Measurements from ENCODE around the gene AARS1. TPM values are rescaled to one million over a fixed set of nuclear protein-coding genes. Genes with fewer than 3 reads are reported as not detected.
"Not testable (repeated sequence)": the region's sequence is repeated elsewhere in the genome, so short reads cannot be mapped to it uniquely, and the experiment has no call there.

AARS1 gene
- polyA plus RNA-seq, 2 donors = 12.9 to 27.8 TPM

DNA sequence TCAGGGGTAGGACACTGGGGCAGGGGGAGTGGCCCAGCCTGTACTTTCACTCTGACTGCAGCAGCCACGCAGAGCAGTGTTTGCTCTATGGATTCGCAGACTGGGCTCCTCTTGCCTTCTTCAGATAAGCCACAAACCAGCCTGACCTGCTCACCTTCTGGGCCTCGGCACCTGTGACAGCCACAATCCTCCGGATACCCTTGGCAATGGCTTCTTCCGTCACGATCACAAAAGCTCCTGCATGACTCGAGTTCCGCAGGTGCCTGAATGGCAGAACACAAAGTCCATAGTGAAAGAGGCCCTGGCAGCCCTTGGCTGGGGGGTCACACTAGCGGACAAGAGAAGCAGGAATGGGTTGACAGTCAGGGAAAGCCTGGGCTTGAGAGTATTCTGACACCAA lies 33.7 kb downstream of the AARS1 start:
- H3K9me3 ChIP-seq (ENCODE audit: control insufficient read depth in 2 of 2, insufficient read depth in 1 of 2, low read depth in 1 of 2, low read length in 1 of 2) = no peaks in the 10 kb centered on the region
- no peak overlapping the region for H3K27ac ChIP-seq (ENCODE audit: low read depth in 2 of 2, low read length in 1 of 2)
- H3K4me3 ChIP-seq (ENCODE audit: low read depth in 1 of 2, low read length in 2 of 2) = no peak overlapping the region
- peaks cover 22 to 66% of the 10 kb centered on the region in 2 donors for H3K36me3 ChIP-seq (ENCODE audit: control insufficient read depth in 2 of 2, insufficient read depth in 2 of 2, low read length in 1 of 2)
- WGBS, 2 donors = 87 to 88% methylated on average over 9 of the region's 9 CpGs
- H3K27me3 ChIP-seq (ENCODE audit: control insufficient read depth in 1 of 2, insufficient read depth in 2 of 2, low read length in 2 of 2) = no peaks in the 10 kb centered on the region
- H3K4me1 ChIP-seq (ENCODE audit: control insufficient read depth in 2 of 2, insufficient read depth in 2 of 2, low read length in 1 of 2) = no peaks in the 10 kb centered on the region

DNA sequence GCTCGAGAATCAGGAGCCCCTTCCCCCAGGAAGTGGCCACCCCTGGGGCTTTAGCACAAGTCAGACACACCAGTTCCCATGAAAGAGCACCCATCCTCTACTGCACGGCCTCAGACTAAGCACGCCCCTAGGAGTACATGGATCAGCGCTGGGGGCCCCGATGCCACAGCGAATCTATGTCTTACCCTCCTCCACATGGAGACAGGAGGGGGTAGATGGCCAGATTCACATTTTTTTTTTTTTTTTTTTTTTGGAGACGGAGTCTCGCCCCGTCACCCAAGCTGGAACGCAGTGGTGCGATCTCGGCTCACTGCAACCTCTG lies 34.4 kb downstream of the AARS1 start:
- WGBS, 2 donors = 94 to 99% methylated on average over 7 to 12 of the region's 12 CpGs
- Histone ChIP-seq H3K36me3 (ENCODE audit: control insufficient read depth in 2 of 2, insufficient read depth in 2 of 2, low read length in 1 of 2) (peaks cover 17 to 60% of the 10 kb centered on the region in 2 donors), H3K9me3 (ENCODE audit: control insufficient read depth in 2 of 2, insufficient read depth in 1 of 2, low read depth in 1 of 2, low read length in 1 of 2) (no peaks in the 10 kb centered on the region), H3K27me3 (ENCODE audit: control insufficient read depth in 1 of 2, insufficient read depth in 2 of 2, low read length in 2 of 2) (no peaks in the 10 kb centered on the region), H3K4me1 (ENCODE audit: control insufficient read depth in 2 of 2, insufficient read depth in 2 of 2, low read length in 1 of 2) (no peaks in the 10 kb centered on the region), H3K4me3 (ENCODE audit: low read depth in 1 of 2, low read length in 2 of 2) (no peak overlapping the region), H3K27ac (ENCODE audit: low read depth in 2 of 2, low read length in 1 of 2) (no peak overlapping the region)

DNA sequence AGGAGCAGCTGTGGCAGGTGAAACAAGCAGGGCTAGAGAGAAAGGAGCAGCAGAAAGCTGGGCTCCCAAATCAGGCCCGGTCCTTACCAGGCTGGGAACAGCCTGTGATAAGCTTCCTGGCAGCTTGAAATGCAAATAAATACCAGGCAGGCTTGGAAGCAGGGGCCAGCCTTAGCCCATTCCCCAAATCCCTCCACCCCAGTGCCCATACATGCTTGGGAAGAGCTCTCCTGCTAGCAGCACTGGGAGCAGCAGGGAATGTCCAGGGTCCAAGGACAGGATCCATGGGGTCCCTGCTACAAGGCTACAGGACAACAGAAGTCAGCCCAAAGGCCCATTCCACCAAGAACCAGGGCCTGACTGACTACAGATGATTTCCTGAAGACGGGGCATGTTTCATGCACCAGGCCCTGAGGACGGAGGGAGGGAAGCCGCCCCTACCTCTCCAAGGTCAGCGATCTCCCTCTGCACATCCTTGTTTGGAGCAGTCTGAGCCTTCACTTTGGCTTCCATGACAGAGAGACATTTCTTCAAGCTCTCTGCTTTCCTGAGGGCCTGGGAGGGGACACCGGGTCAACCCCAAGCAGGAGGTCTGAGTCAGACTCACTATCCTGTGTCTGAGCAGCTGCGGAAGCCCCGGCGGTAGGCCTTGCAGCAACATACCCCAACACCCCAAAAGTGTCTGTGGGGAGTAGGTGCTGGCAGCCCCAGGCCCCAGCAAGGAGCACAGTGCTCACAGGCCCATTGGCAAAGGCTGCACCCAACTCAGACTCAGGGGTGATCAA lies 34.9 kb downstream of the AARS1 start:
- Histone ChIP-seq H3K27ac (ENCODE audit: low read depth in 2 of 2, low read length in 1 of 2) (no peak overlapping the region), H3K4me1 (ENCODE audit: control insufficient read depth in 2 of 2, insufficient read depth in 2 of 2, low read length in 1 of 2) (no peaks in the 10 kb centered on the region), H3K4me3 (ENCODE audit: low read depth in 1 of 2, low read length in 2 of 2) (no peak overlapping the region), H3K27me3 (ENCODE audit: control insufficient read depth in 1 of 2, insufficient read depth in 2 of 2, low read length in 2 of 2) (no peaks in the 10 kb centered on the region), H3K36me3 (ENCODE audit: control insufficient read depth in 2 of 2, insufficient read depth in 2 of 2, low read length in 1 of 2) (peaks cover 17 to 59% of the 10 kb centered on the region in 2 donors), H3K9me3 (ENCODE audit: control insufficient read depth in 2 of 2, insufficient read depth in 1 of 2, low read depth in 1 of 2, low read length in 1 of 2) (no peaks in the 10 kb centered on the region)
- 90 to 95% methylated on average over 9 of the region's 9 CpGs for WGBS, 2 donors

DNA sequence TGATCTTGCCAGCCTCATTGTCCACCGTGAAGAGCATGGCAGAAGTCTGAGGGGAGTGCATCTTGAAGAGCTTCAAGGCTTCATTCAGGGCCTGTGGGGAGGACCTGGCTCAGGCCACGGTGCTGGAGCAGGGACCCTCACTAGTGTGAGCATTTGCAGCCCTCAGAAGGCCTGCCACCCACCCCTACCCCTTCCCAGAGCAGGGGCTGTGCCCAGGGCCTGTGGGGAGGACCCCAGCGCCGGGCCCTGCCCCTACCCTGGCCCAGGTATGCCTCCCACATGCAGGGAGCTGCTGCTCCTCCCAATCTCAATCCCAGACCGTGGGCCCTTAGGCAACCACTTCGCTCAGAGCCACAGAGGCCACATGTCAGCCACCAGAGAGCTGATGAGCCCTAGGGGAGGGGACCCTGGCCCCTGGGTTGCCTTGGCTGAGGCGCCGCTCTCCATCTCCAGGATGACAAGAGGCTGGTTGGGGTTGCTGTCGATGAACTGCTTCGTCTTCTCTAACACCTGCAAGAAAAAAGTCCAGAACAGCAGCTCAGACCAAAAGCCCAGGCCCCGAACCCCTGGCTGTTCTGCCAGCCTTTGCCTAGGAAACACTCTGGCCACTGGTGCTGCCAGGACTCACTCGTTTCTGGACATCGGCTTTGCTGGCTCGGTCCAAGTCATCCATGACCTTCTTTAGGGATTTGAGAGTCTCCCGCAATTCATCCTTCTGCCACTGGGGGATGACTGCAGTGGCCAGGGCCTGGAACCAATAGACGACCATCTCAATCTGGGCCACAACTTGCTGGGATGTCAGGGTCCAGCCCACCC lies 35.8 kb downstream of the AARS1 start:
- no peaks in the 10 kb centered on the region for H3K4me1 ChIP-seq (ENCODE audit: control insufficient read depth in 2 of 2, insufficient read depth in 2 of 2, low read length in 1 of 2)
- H3K27me3 ChIP-seq (ENCODE audit: control insufficient read depth in 1 of 2, insufficient read depth in 2 of 2, low read length in 2 of 2) = no peaks in the 10 kb centered on the region
- no peaks in the 10 kb centered on the region for H3K9me3 ChIP-seq (ENCODE audit: control insufficient read depth in 2 of 2, insufficient read depth in 1 of 2, low read depth in 1 of 2, low read length in 1 of 2)
- WGBS, 2 donors = 78 to 82% methylated on average over 16 of the region's 16 CpGs
- no peak overlapping the region for H3K4me3 ChIP-seq (ENCODE audit: low read depth in 1 of 2, low read length in 2 of 2)
- H3K36me3 ChIP-seq (ENCODE audit: control insufficient read depth in 2 of 2, insufficient read depth in 2 of 2, low read length in 1 of 2) = peaks cover 17 to 50% of the 10 kb centered on the region in 2 donors
- H3K27ac ChIP-seq (ENCODE audit: low read depth in 2 of 2, low read length in 1 of 2) = no peak overlapping the region

DNA sequence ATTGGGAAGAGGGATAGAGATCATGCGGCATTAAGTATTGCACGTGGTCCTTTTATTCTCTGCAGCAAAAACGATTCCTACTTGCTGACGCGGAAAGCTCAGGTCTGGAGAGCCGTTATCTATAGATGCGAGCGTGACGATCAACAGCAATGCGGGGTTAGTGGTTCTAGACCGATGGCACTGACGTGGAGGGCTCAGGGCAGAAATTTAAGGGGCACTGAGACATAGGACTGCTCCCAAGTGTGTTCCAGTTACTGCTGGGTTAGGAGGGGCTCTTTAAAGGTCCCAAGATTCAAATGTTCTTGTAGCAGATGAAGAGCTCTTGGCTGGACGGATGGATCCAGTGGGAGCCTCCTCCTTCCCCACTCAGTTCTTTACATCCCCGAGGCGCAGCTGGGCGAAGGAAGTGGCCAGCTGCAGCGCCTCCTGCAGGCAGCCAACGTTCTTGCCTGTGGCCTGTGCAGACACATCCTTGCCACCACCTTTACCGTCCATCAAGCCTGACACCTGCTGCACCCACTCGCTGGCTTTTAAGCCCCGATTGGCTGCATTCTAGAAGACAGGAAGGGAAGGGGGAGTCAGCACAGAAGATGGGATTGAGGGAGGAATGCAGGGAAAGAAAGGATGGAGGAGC lies 36.8 kb downstream of the AARS1 start:
- Histone ChIP-seq H3K36me3 (ENCODE audit: control insufficient read depth in 2 of 2, insufficient read depth in 2 of 2, low read length in 1 of 2) (peaks cover 10 to 41% of the 10 kb centered on the region in 2 donors), H3K4me3 (ENCODE audit: low read depth in 1 of 2, low read length in 2 of 2) (no peak overlapping the region), H3K4me1 (ENCODE audit: control insufficient read depth in 2 of 2, insufficient read depth in 2 of 2, low read length in 1 of 2) (no peaks in the 10 kb centered on the region), H3K9me3 (ENCODE audit: control insufficient read depth in 2 of 2, insufficient read depth in 1 of 2, low read depth in 1 of 2, low read length in 1 of 2) (no peaks in the 10 kb centered on the region), H3K27ac (ENCODE audit: low read depth in 2 of 2, low read length in 1 of 2) (no peak overlapping the region), H3K27me3 (ENCODE audit: control insufficient read depth in 1 of 2, insufficient read depth in 2 of 2, low read length in 2 of 2) (no peaks in the 10 kb centered on the region)
- 78 to 84% methylated on average over 21 of the region's 21 CpGs for WGBS, 2 donors

DNA sequence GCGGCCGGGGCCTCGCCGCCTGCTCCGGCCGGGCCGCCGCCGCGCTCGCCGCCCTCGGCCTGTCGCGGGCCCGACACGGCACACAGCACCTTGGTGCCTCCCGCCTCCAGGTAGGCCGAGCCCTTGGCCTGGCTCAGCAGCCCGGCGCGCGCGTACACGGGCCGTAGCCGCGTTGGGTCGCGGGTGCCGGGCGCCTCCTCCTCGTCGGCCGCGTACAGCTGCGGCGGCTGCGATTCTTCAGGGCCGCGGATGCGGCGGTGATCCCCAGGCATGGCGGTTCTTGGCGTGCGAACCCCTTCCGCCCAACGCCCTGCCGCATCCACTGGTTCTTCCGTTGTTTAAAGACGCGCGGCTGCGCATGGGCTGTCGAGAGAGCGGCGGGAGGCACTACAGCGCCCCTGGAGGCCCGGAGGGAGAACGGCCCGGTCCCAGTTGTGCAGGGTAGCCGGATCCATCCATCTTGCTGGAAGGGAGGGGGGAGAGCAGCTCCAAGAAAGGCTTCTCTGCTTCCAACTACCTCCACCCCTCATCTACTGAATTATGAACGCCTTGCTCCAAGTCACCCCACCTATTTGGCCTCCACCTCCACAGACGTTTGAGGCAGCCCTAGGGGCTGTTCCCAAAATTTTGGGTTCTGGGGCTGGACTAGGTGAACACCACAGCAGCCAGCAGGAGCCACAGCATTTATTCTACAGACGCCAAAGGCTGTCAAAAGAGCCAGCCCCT lies 37.5 kb downstream of the AARS1 start, which contains the start of gene EXOSC6:
Gene EXOSC6, minus strand, starts transcription at position 312 of the 726 bp plus-strand sequence. Its CDS starts 40 bp downstream, at position 272.
- Histone ChIP-seq H3K27ac (ENCODE audit: low read depth in 2 of 2, low read length in 1 of 2) (peak within 1 kb of the TSS; percentile 91 to 94), H3K4me1 (ENCODE audit: control insufficient read depth in 2 of 2, insufficient read depth in 2 of 2, low read length in 1 of 2) (no peaks in the 10 kb centered on the region), H3K36me3 (ENCODE audit: control insufficient read depth in 2 of 2, insufficient read depth in 2 of 2, low read length in 1 of 2) (peaks cover 7 to 38% of the 10 kb centered on the region in 2 donors), H3K9me3 (ENCODE audit: control insufficient read depth in 2 of 2, insufficient read depth in 1 of 2, low read depth in 1 of 2, low read length in 1 of 2) (no peaks in the 10 kb centered on the region), H3K27me3 (ENCODE audit: control insufficient read depth in 1 of 2, insufficient read depth in 2 of 2, low read length in 2 of 2) (no peaks in the 10 kb centered on the region), H3K4me3 (ENCODE audit: low read depth in 1 of 2, low read length in 2 of 2) (peak within 1 kb of the TSS; percentile 75 to 95)
- WGBS, 2 donors = 1 to 2% methylated on average over 56 to 65 of the region's 65 CpGs

DNA sequence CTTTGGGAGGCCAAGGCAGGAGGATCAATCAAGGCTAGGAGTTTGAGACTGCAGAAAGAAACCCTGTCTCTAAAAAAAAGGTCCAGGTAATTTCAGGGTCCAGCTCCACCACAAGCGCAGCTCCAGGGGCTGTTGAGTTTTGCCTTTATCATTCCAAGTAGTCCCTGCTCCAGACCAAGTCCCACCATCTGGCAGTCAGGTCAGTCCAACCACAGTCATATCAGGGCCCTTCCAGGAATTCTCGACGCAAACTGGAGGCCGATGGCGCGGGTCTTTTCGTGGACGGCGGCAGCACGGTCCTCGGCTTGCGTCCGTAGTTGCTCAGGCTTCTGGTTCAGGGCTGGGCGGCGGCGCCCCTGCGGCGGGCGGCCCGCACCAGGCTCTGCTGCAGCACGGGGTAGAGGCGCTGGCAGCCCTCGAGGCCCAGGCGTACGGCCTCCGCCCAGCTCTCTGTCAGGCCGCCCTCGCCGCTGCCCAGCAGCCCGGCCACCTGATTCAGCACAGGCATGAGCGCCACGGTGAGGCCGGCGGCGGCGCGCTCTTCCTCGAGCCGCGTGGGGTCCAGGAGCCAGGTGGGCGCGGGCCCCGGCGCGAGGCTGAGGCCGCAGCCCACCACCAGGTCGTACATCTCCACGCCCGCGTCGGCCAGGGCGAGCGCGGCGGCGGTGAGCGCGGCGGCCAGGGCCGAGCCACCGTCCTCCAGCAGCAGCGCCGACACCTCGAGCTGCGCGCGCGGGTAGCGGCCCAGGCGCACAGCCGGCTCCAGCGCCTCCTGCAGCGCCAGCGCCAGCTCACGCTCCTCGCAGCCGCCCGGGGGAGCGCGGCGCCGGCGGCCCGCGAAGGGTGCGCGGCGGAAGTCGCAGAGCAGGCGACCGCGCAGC lies 38.3 kb downstream of the AARS1 start:
- Histone ChIP-seq H3K36me3 (ENCODE audit: control insufficient read depth in 2 of 2, insufficient read depth in 2 of 2, low read length in 1 of 2) (peaks cover 7 to 36% of the 10 kb centered on the region in 2 donors), H3K4me1 (ENCODE audit: control insufficient read depth in 2 of 2, insufficient read depth in 2 of 2, low read length in 1 of 2) (no peaks in the 10 kb centered on the region), H3K4me3 (ENCODE audit: low read depth in 1 of 2, low read length in 2 of 2) (peak overlapping the region; percentile 75 to 95), H3K9me3 (ENCODE audit: control insufficient read depth in 2 of 2, insufficient read depth in 1 of 2, low read depth in 1 of 2, low read length in 1 of 2) (no peaks in the 10 kb centered on the region), H3K27me3 (ENCODE audit: control insufficient read depth in 1 of 2, insufficient read depth in 2 of 2, low read length in 2 of 2) (no peaks in the 10 kb centered on the region), H3K27ac (ENCODE audit: low read depth in 2 of 2, low read length in 1 of 2) (peak overlapping the region; percentile 91 to 94)
- 1% methylated on average over 83 to 92 of the region's 92 CpGs for WGBS, 2 donors

DNA sequence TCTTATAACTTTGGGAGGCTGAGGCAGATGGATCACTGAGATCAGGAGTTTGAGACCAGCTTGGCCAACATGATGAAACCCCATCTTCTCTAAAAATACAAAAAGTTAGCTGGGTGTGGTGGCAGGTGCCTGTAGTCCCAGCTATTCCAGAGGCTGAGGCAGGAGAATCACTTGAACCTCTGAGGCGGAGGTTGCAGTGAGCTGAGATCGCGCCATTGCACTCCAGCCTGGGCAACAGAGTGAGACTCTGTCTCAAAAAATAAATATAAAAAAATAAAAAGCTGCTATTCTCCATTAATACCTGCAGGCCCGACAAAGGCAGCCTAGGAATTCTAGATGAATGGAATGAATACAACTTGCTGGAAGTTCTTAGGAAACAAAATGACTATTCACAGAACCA lies 39.6 kb downstream of the AARS1 start:
- H3K4me1 ChIP-seq (ENCODE audit: control insufficient read depth in 2 of 2, insufficient read depth in 2 of 2, low read length in 1 of 2); H3K27ac ChIP-seq (ENCODE audit: low read depth in 2 of 2, low read length in 1 of 2); H3K27me3 ChIP-seq (ENCODE audit: control insufficient read depth in 1 of 2, insufficient read depth in 2 of 2, low read length in 2 of 2); H3K4me3 ChIP-seq (ENCODE audit: low read depth in 1 of 2, low read length in 2 of 2); H3K9me3 ChIP-seq (ENCODE audit: control insufficient read depth in 2 of 2, insufficient read depth in 1 of 2, low read depth in 1 of 2, low read length in 1 of 2): not testable (repeated sequence)
- H3K36me3 ChIP-seq (ENCODE audit: control insufficient read depth in 2 of 2, insufficient read depth in 2 of 2, low read length in 1 of 2) = peaks cover 7 to 28% of the 10 kb centered on the region in 2 donors
- 74 to 83% methylated on average over 4 of the region's 4 CpGs for WGBS, 2 donors

Data from esophagus (tissue), 2 donors.